LNCaP clone FGC (cell line): ENCODE data around the gene RNF130.
"Not testable (repeated sequence)": the region's sequence is repeated elsewhere in the genome, so short reads cannot be mapped to it uniquely, and the experiment has no call there.

ENCODE experiments used
- DNase-seq: peaks from one replicate; pipeline ENCODE4 v3.0.0-alpha.2; 2011; ENCODE audit warnings: low read depth
- H3K4me3 ChIP-seq: 2 replicates; pipeline ENCODE4 v1.5.1; 2011; ENCODE audit warnings: mild to moderate bottlenecking, low read depth, low read length, control low read depth
- TF ChIP-seq, protein P1 (sequence below): IDR thresholded peaks from 2 replicates; pipeline ENCODE4 v1.5.1; 2012; ENCODE audit warnings: mild to moderate bottlenecking; ENCODE audit not compliant: control insufficient read depth, insufficient read depth; ENCODE audit errors: extremely low read depth

Gene RNF130

GRCh38 chr5:180018347-180019060 lies 53.1 kb downstream of the RNF130 start:
- DNase-seq, result no peak
- H3K4me3 ChIP-seq, result no peak overlapping the region
- TF ChIP-seq, protein P1, sequence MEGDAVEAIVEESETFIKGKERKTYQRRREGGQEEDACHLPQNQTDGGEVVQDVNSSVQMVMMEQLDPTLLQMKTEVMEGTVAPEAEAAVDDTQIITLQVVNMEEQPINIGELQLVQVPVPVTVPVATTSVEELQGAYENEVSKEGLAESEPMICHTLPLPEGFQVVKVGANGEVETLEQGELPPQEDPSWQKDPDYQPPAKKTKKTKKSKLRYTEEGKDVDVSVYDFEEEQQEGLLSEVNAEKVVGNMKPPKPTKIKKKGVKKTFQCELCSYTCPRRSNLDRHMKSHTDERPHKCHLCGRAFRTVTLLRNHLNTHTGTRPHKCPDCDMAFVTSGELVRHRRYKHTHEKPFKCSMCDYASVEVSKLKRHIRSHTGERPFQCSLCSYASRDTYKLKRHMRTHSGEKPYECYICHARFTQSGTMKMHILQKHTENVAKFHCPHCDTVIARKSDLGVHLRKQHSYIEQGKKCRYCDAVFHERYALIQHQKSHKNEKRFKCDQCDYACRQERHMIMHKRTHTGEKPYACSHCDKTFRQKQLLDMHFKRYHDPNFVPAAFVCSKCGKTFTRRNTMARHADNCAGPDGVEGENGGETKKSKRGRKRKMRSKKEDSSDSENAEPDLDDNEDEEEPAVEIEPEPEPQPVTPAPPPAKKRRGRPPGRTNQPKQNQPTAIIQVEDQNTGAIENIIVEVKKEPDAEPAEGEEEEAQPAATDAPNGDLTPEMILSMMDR, result no peak

DNA sequence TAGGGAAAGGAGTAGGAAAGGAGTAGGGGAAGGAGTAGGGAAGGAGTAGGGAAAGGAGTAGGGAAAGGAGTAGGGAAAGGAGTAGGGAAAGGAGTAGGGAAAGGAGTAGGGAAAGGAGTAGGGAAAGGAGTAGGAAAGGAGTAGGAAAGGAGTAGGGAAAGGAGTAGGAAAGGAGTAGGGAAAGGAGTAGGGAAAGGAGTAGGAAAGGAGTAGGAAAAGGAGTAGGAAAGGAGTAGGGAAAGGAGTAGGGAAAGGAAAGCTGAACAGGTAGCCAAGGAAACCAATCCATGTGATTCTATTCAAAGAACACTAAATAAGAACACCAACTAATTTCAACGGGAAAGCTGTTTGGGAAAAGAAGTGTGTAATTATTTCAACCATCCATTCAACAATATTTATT lies 56.0 kb downstream of the RNF130 start:
- DNase-seq, H3K4me3 ChIP-seq: not testable (repeated sequence)

- DNase-seq, result no peak
- no peak overlapping the region for H3K4me3 ChIP-seq
- TF ChIP-seq, protein P1, result no peak
These were observed 57.9 kb downstream of the RNF130 start for GRCh38 chr5:180013678-180014077.

GRCh38 chr5:180012316-180012715 lies 59.2 kb downstream of the RNF130 start:
- TF ChIP-seq, protein P1, result no peak
- no peak overlapping the region for H3K4me3 ChIP-seq
- no peak for DNase-seq

- TF ChIP-seq, protein P1, result no peak
- no peak overlapping the region for H3K4me3 ChIP-seq
- DNase-seq, result no peak
These were observed 60.9 kb downstream of the RNF130 start for GRCh38 chr5:180010636-180011035.

- TF ChIP-seq, protein P1, result no peak
- no peak overlapping the region for H3K4me3 ChIP-seq
- no peak for DNase-seq
These were observed 62.0 kb downstream of the RNF130 start for GRCh38 chr5:180009581-180009980.

DNA sequence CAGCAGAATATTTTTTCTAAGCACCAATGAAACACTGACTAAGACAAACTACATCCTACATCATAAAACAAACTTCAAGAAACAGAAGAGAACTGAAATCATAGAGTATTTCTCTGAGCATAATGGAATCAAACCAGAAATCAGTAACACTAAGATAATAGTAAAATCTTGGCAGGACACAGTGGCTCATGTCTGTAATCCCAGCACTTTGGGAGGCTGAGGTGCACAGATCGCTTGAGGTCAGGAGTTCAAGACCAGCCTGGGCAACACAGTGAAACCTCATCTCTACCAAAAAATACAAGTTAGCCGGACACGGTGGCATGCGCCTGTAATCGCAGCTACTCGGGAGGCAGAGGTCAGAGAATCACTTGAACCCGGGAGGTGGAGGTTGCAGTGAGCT lies 63.1 kb downstream of the RNF130 start:
- TF ChIP-seq, protein P1, result no peak
- no peak for DNase-seq
- H3K4me3 ChIP-seq, result no peak overlapping the region

DNA sequence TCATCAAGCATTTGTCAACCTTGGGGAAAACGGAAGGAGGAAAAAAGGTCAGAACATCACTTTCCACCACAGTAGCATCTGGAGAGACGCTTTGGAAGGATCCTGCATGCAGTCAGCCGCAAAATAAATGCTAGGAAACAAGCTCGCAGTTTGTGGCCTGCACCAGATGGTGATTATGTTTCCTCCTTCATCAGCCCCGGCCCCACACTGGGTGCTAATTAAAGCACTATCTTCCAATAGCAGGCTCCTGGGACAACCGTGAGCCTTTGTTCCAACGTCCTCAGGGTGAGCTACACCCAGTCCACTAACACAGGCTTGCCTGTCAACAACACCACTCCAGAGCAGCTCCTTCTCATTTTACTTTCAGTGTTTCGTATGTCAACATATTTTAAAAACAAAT lies 64.0 kb downstream of the RNF130 start:
- DNase-seq, result no peak

More for the DNA sequence above, 64.0 kb downstream of the RNF130 start:
- TF ChIP-seq, protein P1, result no peak
- no peak overlapping the region for H3K4me3 ChIP-seq
